DOHH2 (cell line): Measurements from ENCODE around the gene PRMT3.
"Not testable (repeated sequence)": the region's sequence is repeated elsewhere in the genome, so short reads cannot be mapped to it uniquely, and the experiment has no call there.

Source experiments
- H3F3A ChIP-seq: fragments of 200-600 bp; sonication (generic), shearing (Covaris generic); 2 replicates; pipeline ENCODE4 v1.6.0; 2016; ENCODE audit warnings: antibody characterized with exemption, mild to moderate bottlenecking; ENCODE audit not compliant: control insufficient read depth, insufficient read depth
- H3K27ac ChIP-seq: fragments of 200-600 bp; sonication (generic); 2 replicates; pipeline ENCODE4 v1.5.1; 2014; ENCODE audit warnings: low read depth, mild to moderate bottlenecking, low read length, moderate library complexity
- H3K27me3 ChIP-seq: fragments of 200-600 bp; sonication (generic); 2 replicates; pipeline ENCODE4 v1.6.1; 2014; ENCODE audit warnings: mild to moderate bottlenecking, low read length, mixed read lengths; ENCODE audit not compliant: control insufficient read depth
- H3K36me3 ChIP-seq: fragments of 200-600 bp; sonication (generic); 2 replicates; pipeline ENCODE4 v1.6.1; 2014; ENCODE audit warnings: mild to moderate bottlenecking, low read length, moderate library complexity, mixed read lengths; ENCODE audit not compliant: control insufficient read depth
- H3K4me1 ChIP-seq: fragments of 200-600 bp; sonication (generic); 2 replicates; pipeline ENCODE4 v1.6.1; 2014; ENCODE audit warnings: mild to moderate bottlenecking, low read length, mixed read lengths; ENCODE audit not compliant: control insufficient read depth
- H3K4me2 ChIP-seq: fragments of 200-600 bp; sonication (generic); 2 replicates; pipeline ENCODE4 v1.6.0; 2014; ENCODE audit warnings: mild to moderate bottlenecking, low read length, moderate library complexity
- H3K4me3 ChIP-seq: fragments of 200-600 bp; sonication (generic); 2 replicates; pipeline ENCODE4 v1.5.1; 2014; ENCODE audit warnings: mild to moderate bottlenecking, low read length, mixed read lengths
- H3K79me2 ChIP-seq: fragments of 200-600 bp; sonication (generic); 2 replicates; pipeline ENCODE4 v1.6.1; 2014; ENCODE audit warnings: mild to moderate bottlenecking, low read length, mixed read lengths; ENCODE audit not compliant: control insufficient read depth
- H3K9me2 ChIP-seq: fragments of 200-600 bp; sonication (generic); replicated peaks from 2 replicates; pipeline ENCODE4 v1.6.1; 2014; ENCODE audit warnings: mild to moderate bottlenecking, low read length, mixed read lengths; ENCODE audit not compliant: control insufficient read depth
- H3K9me3 ChIP-seq: fragments of 200-600 bp; sonication (generic); 2 replicates; pipeline ENCODE4 v1.6.1; 2014; ENCODE audit warnings: antibody characterized with exemption, low read length, mixed read lengths; ENCODE audit not compliant: control insufficient read depth, insufficient read depth
- H4K20me1 ChIP-seq: fragments of 200-600 bp; sonication (generic); 2 replicates; pipeline ENCODE4 v1.6.0; 2014; ENCODE audit warnings: low read depth, mild to moderate bottlenecking, antibody characterized with exemption, low read length, moderate library complexity; ENCODE audit not compliant: control insufficient read depth, insufficient read depth
- EZH2phosphoT487 ChIP-seq: fragments of 200-600 bp; sonication (generic); IDR thresholded peaks from 2 replicates; pipeline ENCODE4 v1.6.1; 2017; ENCODE audit warnings: borderline replicate concordance, mild to moderate bottlenecking, antibody characterized with exemption, low read length, moderate library complexity, mixed read lengths
- TF ChIP-seq, protein P1 (sequence below): fragments of 200-600 bp; sonication (generic); IDR thresholded peaks from one replicate; pipeline ENCODE4 v1.5.1; 2014; ENCODE audit warnings: antibody characterized with exemption, mild to moderate bottlenecking, low read depth, low read length; ENCODE audit not compliant: poor library complexity, severe bottlenecking

Gene PRMT3

GRCh38 chr11:20363500-20364340 lies 23.8 kb upstream of the PRMT3 start, which contains the start of gene HTATIP2:
TSS of gene HTATIP2 (plus strand) at chr11:20363714. CDS start at chr11:20364238, 524 bp downstream.
- peak within 1 kb of the TSS; percentile 85 for H3K4me2 ChIP-seq
- H3K9me2 ChIP-seq: no peaks in the 10 kb centered on the region
- no peak within 1 kb of the TSS for H3K27ac ChIP-seq

GRCh38 chr11:20364341-20364792 lies 23.1 kb upstream of the PRMT3 start:
- H3K4me3 ChIP-seq: peak overlapping the region; percentile 81
- H3K9me2 ChIP-seq: no peaks in the 10 kb centered on the region
- no peaks in the 10 kb centered on the region for H3K9me3 ChIP-seq
- no peaks in the 10 kb centered on the region for H3F3A ChIP-seq
- H3K4me1 ChIP-seq: peaks cover 24% of the 10 kb centered on the region
- TF ChIP-seq, protein P1, sequence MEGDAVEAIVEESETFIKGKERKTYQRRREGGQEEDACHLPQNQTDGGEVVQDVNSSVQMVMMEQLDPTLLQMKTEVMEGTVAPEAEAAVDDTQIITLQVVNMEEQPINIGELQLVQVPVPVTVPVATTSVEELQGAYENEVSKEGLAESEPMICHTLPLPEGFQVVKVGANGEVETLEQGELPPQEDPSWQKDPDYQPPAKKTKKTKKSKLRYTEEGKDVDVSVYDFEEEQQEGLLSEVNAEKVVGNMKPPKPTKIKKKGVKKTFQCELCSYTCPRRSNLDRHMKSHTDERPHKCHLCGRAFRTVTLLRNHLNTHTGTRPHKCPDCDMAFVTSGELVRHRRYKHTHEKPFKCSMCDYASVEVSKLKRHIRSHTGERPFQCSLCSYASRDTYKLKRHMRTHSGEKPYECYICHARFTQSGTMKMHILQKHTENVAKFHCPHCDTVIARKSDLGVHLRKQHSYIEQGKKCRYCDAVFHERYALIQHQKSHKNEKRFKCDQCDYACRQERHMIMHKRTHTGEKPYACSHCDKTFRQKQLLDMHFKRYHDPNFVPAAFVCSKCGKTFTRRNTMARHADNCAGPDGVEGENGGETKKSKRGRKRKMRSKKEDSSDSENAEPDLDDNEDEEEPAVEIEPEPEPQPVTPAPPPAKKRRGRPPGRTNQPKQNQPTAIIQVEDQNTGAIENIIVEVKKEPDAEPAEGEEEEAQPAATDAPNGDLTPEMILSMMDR: no peak
- TF ChIP-seq EZH2phosphoT487: no peak
- H4K20me1 ChIP-seq: no peaks in the 10 kb centered on the region
- H3K27me3 ChIP-seq: no peaks in the 10 kb centered on the region
- H3K79me2 ChIP-seq: peaks cover 9% of the 10 kb centered on the region
- no peaks in the 10 kb centered on the region; the same call in 1 of the 2 replicates for H3K36me3 ChIP-seq
- peak overlapping the region; percentile 85 for H3K4me2 ChIP-seq
- H3K27ac ChIP-seq: no peak overlapping the region

More at GRCh38 chr11:20363500-20364340, 23.8 kb upstream of the PRMT3 start, which contains the start of gene HTATIP2:
- Histone ChIP-seq H3K27me3 (no peaks in the 10 kb centered on the region), H4K20me1 (no peaks in the 10 kb centered on the region), H3K36me3 (no peaks in the 10 kb centered on the region; the same call in 1 of the 2 replicates), H3K4me3 (peak within 1 kb of the TSS; percentile 81), H3K79me2 (peaks cover 9% of the 10 kb centered on the region), H3K4me1 (peaks cover 24% of the 10 kb centered on the region), H3K9me3 (no peaks in the 10 kb centered on the region), H3F3A (no peaks in the 10 kb centered on the region)
- TF ChIP-seq, protein P1: no peak
- TF ChIP-seq EZH2phosphoT487: no peak

- 0 out of 2 replicates have a peak overlapping the region, but pooled peaks have one; percentile 2 for H3K4me2 ChIP-seq
- not testable (repeated sequence) for H3K9me3 ChIP-seq, H3K9me2 ChIP-seq, H4K20me1 ChIP-seq, H3K4me3 ChIP-seq, H3K79me2 ChIP-seq, H3K36me3 ChIP-seq, H3K27ac ChIP-seq, H3K27me3 ChIP-seq, H3F3A ChIP-seq
- H3K4me1 ChIP-seq: peaks cover 23% of the 10 kb centered on the region
Measured at GRCh38 chr11:20365465-20365864, 22.1 kb upstream of the PRMT3 start.
